Body of pancreas (tissue), 4 donors: ENCODE measurements around the gene RCC2.

Experiments used
- CTCF ChIP-seq, 7 experiments: fragments of 450-650 bp in 4 of 7; fragments of 200-600 bp in 3 of 7; sonication (generic) in 3 of 7; IDR thresholded peaks; one replicate each; pipeline ENCODE4 v1.5.1; 2016 to 2019; ENCODE audit warnings: antibody characterized with exemption in 7 of 7
- POLR2A ChIP-seq, 3 donors: fragments of 450-650 bp; IDR thresholded peaks; one replicate each; pipeline ENCODE4 v1.6.1; 2016; ENCODE audit warnings: antibody characterized with exemption in 3 of 3, mild to moderate bottlenecking in 2 of 3

DNA sequence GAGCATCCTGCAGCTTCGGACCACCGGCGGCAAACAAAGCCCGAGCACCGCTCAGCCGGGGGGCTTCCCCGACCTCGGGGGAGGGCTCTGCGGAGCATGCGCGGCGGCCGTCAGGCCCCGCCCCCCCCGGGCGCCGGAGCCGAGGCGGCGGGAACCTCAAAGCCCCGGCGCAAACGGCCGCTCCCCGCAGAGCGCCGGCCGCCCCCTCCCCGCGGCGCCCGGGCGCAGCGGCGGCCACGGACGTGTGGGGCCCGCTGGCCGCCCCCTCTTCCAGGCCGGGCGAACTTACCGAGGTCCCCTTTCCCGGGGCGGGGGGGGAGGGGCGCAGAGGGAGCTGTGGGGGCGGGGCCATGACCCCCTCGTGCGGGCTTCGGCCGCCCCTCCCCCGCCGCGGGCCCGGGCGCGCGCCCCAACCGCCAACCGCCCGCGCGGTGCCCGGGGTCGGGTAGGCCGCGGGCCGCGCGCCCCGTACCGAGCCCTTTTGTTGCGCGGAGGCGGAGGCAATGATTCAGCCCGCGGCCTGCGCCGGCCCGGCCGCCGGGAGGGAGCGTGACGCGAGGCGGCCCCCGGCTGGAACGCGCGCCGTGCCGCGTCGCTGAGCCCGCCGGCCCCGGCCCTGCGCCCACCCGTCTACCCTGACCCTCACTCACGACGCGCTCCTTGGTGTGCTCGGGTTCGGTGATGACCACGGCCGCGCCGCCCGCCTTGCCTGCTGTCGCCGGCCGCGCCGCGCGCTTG is 1.7 kb downstream of the RCC2 start:
- TF ChIP-seq CTCF (IDR thresholded peaks at IDR 0.05) (no peak), POLR2A (IDR thresholded peaks at IDR 0.05) (no peak)
